ENCODE results near the gene RPLP2.

The RPLP2 gene

GRCh38 chr11:769887-770641 lies 39.7 kb upstream of the RPLP2 start:
- Histone ChIP-seq H3K27ac (ENCODE audit: low read depth, low read length) (no peak overlapping the region), H3K27me3 (ENCODE audit: control insufficient read depth, low read length) (no peaks in the 10 kb centered on the region), H4K20me1 (ENCODE audit: control insufficient read depth, insufficient read depth, low read depth, low read length) (peaks cover 3% of the 10 kb centered on the region; the same call in 1 of the 2 replicates), H3K9me2 (replicated peaks; ENCODE audit: control insufficient read depth, low read length) (no peaks in the 10 kb centered on the region), H3F3A (ENCODE audit: control insufficient read depth, insufficient read depth) (peaks cover 9% of the 10 kb centered on the region), H3K36me3 (ENCODE audit: control insufficient read depth, low read length) (peaks cover 76% of the 10 kb centered on the region), H3K4me1 (ENCODE audit: control insufficient read depth, low read length) (no peaks in the 10 kb centered on the region; the same call in 1 of the 2 replicates), H3K79me2 (ENCODE audit: control insufficient read depth, low read length) (peaks cover 28% of the 10 kb centered on the region), H3K4me2 (ENCODE audit: low read length) (no peak overlapping the region), H3K4me3 (ENCODE audit: low read length) (no peak overlapping the region), H3K9me3 (ENCODE audit: control insufficient read depth, insufficient read depth, low read length) (no peaks in the 10 kb centered on the region)
- TF ChIP-seq CTCF (IDR thresholded peaks at IDR 0.05; ENCODE audit: low read depth, low read length, poor library complexity, severe bottlenecking) (no peak), EZH2phosphoT487 (IDR thresholded peaks at IDR 0.05; ENCODE audit: borderline replicate concordance, low read length) (no peak)

GRCh38 chr11:770642-771616 lies 38.8 kb upstream of the RPLP2 start:
- H3K27ac ChIP-seq (ENCODE audit: low read depth, low read length), result no peak overlapping the region
- no peak for TF ChIP-seq EZH2phosphoT487 (IDR thresholded peaks at IDR 0.05; ENCODE audit: borderline replicate concordance, low read length)
- no peak for TF ChIP-seq CTCF (IDR thresholded peaks at IDR 0.05; ENCODE audit: low read depth, low read length, poor library complexity, severe bottlenecking)
- peaks cover 36% of the 10 kb centered on the region for H3K79me2 ChIP-seq (ENCODE audit: control insufficient read depth, low read length)

GRCh38 chr11:771617-772204 lies 38.1 kb upstream of the RPLP2 start:
- Histone ChIP-seq H3K36me3 (ENCODE audit: control insufficient read depth, low read length) (peaks cover 66% of the 10 kb centered on the region), H4K20me1 (ENCODE audit: control insufficient read depth, insufficient read depth, low read depth, low read length) (peaks cover 1% of the 10 kb centered on the region; the same call in 1 of the 2 replicates), H3K79me2 (ENCODE audit: control insufficient read depth, low read length) (peaks cover 44% of the 10 kb centered on the region)

More at GRCh38 chr11:770642-771616, 38.8 kb upstream of the RPLP2 start:
- no peak overlapping the region for H3K4me2 ChIP-seq (ENCODE audit: low read length)
- peaks cover 9% of the 10 kb centered on the region for H3F3A ChIP-seq (ENCODE audit: control insufficient read depth, insufficient read depth)
- H3K9me2 ChIP-seq (replicated peaks; ENCODE audit: control insufficient read depth, low read length), result no peaks in the 10 kb centered on the region
- H3K4me1 ChIP-seq (ENCODE audit: control insufficient read depth, low read length), result peaks cover 6% of the 10 kb centered on the region
- H3K4me3 ChIP-seq (ENCODE audit: low read length), result no peak overlapping the region
- H4K20me1 ChIP-seq (ENCODE audit: control insufficient read depth, insufficient read depth, low read depth, low read length), result peaks cover 3% of the 10 kb centered on the region; the same call in 1 of the 2 replicates
- no peaks in the 10 kb centered on the region for H3K9me3 ChIP-seq (ENCODE audit: control insufficient read depth, insufficient read depth, low read length)
- H3K27me3 ChIP-seq (ENCODE audit: control insufficient read depth, low read length), result no peaks in the 10 kb centered on the region
- H3K36me3 ChIP-seq (ENCODE audit: control insufficient read depth, low read length), result peaks cover 72% of the 10 kb centered on the region

More at GRCh38 chr11:771617-772204, 38.1 kb upstream of the RPLP2 start:
- H3K4me1 ChIP-seq (ENCODE audit: control insufficient read depth, low read length), result peaks cover 6% of the 10 kb centered on the region
- no peaks in the 10 kb centered on the region for H3K9me3 ChIP-seq (ENCODE audit: control insufficient read depth, insufficient read depth, low read length)
- no peak overlapping the region for H3K4me3 ChIP-seq (ENCODE audit: low read length)
- H3K27ac ChIP-seq (ENCODE audit: low read depth, low read length), result no peak overlapping the region
- H3K4me2 ChIP-seq (ENCODE audit: low read length), result no peak overlapping the region
- TF ChIP-seq EZH2phosphoT487 (IDR thresholded peaks at IDR 0.05; ENCODE audit: borderline replicate concordance, low read length), result no peak
- TF ChIP-seq CTCF (IDR thresholded peaks at IDR 0.05; ENCODE audit: low read depth, low read length, poor library complexity, severe bottlenecking), result no peak
- H3K9me2 ChIP-seq (replicated peaks; ENCODE audit: control insufficient read depth, low read length), result no peaks in the 10 kb centered on the region
- H3K27me3 ChIP-seq (ENCODE audit: control insufficient read depth, low read length), result no peaks in the 10 kb centered on the region
- H3F3A ChIP-seq (ENCODE audit: control insufficient read depth, insufficient read depth), result peaks cover 5% of the 10 kb centered on the region

Data from DOHH2 (cell line).